ENCODE measurements around the gene ZNF501. TPM values are rescaled to one million over a fixed set of nuclear protein-coding genes. Genes with fewer than 3 reads are reported as not detected.

ZNF501 gene
- total and polyA plus RNA-seq, 2 donors (not counting 1 experiment from before 2014, with no cell fraction given) = 0.79 to 7.2 TPM

DNA sequence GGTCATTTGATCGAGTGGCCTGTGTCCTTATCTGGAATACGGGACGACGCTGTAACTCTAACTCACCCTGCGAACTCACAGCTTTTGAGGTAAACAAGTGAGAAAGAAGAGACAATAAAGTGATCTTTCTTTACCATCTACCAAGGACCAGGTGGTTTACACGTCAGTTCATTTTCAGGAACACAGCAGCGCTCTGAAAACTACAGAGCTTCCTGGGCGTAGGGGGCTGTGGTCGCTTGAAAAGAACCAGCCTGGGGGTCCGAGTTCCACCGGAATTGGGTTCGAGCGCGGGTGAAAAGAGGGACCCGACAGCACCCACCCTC is 31.6 kb downstream of the ZNF501 start:
- H3K27ac ChIP-seq (ENCODE audit: low read length in 2 of 2) = peak overlapping the region; percentile 65 to 91
- peak overlapping the region; percentile 70 to 90 (median 88) for H3K4me3 ChIP-seq (ENCODE audit: control extremely low read depth in 1 of 5, extremely low read depth in 1 of 5, insufficient read depth in 1 of 5, low read depth in 2 of 5, low read length in 4 of 5)
- H3K9me3 ChIP-seq (ENCODE audit: control extremely low read depth in 1 of 3, control insufficient read depth in 2 of 3, insufficient read depth in 1 of 3, low read length in 2 of 3) = peaks cover 0 to 15% (median 6%) of the 10 kb centered on the region in 3 donors
- WGBS (ENCODE audit: insufficient coverage) = 0% methylated on average over 10 of the region's 15 CpGs
- TF ChIP-seq, protein P1, sequence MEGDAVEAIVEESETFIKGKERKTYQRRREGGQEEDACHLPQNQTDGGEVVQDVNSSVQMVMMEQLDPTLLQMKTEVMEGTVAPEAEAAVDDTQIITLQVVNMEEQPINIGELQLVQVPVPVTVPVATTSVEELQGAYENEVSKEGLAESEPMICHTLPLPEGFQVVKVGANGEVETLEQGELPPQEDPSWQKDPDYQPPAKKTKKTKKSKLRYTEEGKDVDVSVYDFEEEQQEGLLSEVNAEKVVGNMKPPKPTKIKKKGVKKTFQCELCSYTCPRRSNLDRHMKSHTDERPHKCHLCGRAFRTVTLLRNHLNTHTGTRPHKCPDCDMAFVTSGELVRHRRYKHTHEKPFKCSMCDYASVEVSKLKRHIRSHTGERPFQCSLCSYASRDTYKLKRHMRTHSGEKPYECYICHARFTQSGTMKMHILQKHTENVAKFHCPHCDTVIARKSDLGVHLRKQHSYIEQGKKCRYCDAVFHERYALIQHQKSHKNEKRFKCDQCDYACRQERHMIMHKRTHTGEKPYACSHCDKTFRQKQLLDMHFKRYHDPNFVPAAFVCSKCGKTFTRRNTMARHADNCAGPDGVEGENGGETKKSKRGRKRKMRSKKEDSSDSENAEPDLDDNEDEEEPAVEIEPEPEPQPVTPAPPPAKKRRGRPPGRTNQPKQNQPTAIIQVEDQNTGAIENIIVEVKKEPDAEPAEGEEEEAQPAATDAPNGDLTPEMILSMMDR (IDR thresholded peaks at IDR 0.05) = no peak
- TF ChIP-seq EZH2 (IDR thresholded peaks at IDR 0.05; ENCODE audit: borderline replicate concordance, insufficient read depth, low read depth, low read length, poor library complexity, severe bottlenecking) = no peak
- H3K4me2 ChIP-seq (replicated peaks; ENCODE audit: low read depth, low read length, poor library complexity, severe bottlenecking) = peak overlapping the region; percentile 98
- ChIA-PET POLR2A (interaction anchor here (0.7 to 1.3 kb wide), 6 partner anchors 30 to 215 kb away, joined by 3 to 6 read pairs (median 4); partner anchors contain the start of genes EXOSC7, ZDHHC3, ZKSCAN7 and ZNF197), CTCF (interaction anchor here (0.9 to 1.3 kb wide), 3 partner anchors 32 to 215 kb away, joined by 3 to 4 read pairs (median 4); partner anchors contain the start of genes EXOSC7, ZDHHC3 and ZNF501)
- ATAC-seq (ENCODE audit: low read depth) = peak; percentile 3
- no peak for DNase-seq
- no peaks in the 10 kb centered on the region for H3K27me3 Mint-ChIP-seq
- H3K9ac ChIP-seq (ENCODE audit: low read length) = peak overlapping the region; percentile 96
- H3K36me3 ChIP-seq (replicated peaks in 1 of 2; ENCODE audit: control extremely low read depth in 1 of 2, control insufficient read depth in 1 of 2, extremely low read depth in 1 of 2, insufficient read depth in 2 of 2, low read length in 1 of 2) = peaks cover 2 to 4% of the 10 kb centered on the region in 2 experiments
- H3K27ac Mint-ChIP-seq = peak overlapping the region; percentile 96
- intact Hi-C loops (cut with micrococcal nuclease) = loop anchor here (1.0 to 5.0 kb wide), 9 partner anchors 32 to 1989 kb away; partner anchors contain the start of genes ANO10, CCDC13, EXOSC7 and TCAIM
- H3K4me1 Mint-ChIP-seq = peaks cover 24% of the 10 kb centered on the region
- H3K79me2 ChIP-seq (ENCODE audit: control insufficient read depth, insufficient read depth, low read length) = peaks cover 52% of the 10 kb centered on the region
- peak overlapping the region; percentile 93 for H3K4me3 Mint-ChIP-seq
- peak overlapping the region; percentile 95 for H2AFZ ChIP-seq (ENCODE audit: insufficient read depth, low read depth, low read length, poor library complexity, severe bottlenecking)
- H3K9me3 Mint-ChIP-seq (ENCODE audit: insufficient read depth) = peaks cover 2% of the 10 kb centered on the region
- no peaks in the 10 kb centered on the region for H4K20me1 ChIP-seq (ENCODE audit: control insufficient read depth, insufficient read depth, low read length, poor library complexity, severe bottlenecking)
- H3K27me3 ChIP-seq (replicated peaks in 1 of 4; ENCODE audit: control extremely low read depth in 1 of 4, control insufficient read depth in 3 of 4, insufficient read depth in 4 of 4, low read length in 3 of 4) = no peaks in the 10 kb centered on the region
- peaks cover 6 to 15% of the 10 kb centered on the region in 2 donors for H3K4me1 ChIP-seq (ENCODE audit: control insufficient read depth in 2 of 2, insufficient read depth in 2 of 2, low read length in 2 of 2)

All from B cell (primary cell).